HG03354 (cell line): ENCODE results near the gene CDC42BPA.
"Not testable (repeated sequence)": the region's sequence is repeated elsewhere in the genome, so short reads cannot be mapped to it uniquely, and the experiment has no call there.

ENCODE experiments used
- ATAC-seq: cut with Tn5 transposase; IDR thresholded peaks from one replicate; pipeline ENCODE4 v1.9.1; 2021; ENCODE audit warnings: mild to moderate bottlenecking; ENCODE audit not compliant: unreplicated experiment, poor library complexity, severe bottlenecking

The CDC42BPA gene

GRCh38 chr1:226962421-226963391, 355.6 kb downstream of the CDC42BPA start:
- no peak for ATAC-seq

- ATAC-seq, result no peak
Measured at GRCh38 chr1:226960944-226961765, 357.1 kb downstream of the CDC42BPA start.

GRCh38 chr1:226960256-226960655, 358.0 kb downstream of the CDC42BPA start:
- ATAC-seq, result no peak

- no peak for ATAC-seq
Measured at GRCh38 chr1:226958300-226958699, 360.0 kb downstream of the CDC42BPA start.

GRCh38 chr1:226957714-226958113, 360.6 kb downstream of the CDC42BPA start:
- no peak for ATAC-seq

- ATAC-seq, result no peak
Measured at GRCh38 chr1:226956942-226957713, 361.2 kb downstream of the CDC42BPA start.

GRCh38 chr1:226955857-226956256, 362.4 kb downstream of the CDC42BPA start:
- not testable (repeated sequence) for ATAC-seq

- ATAC-seq, result no peak
Measured at GRCh38 chr1:226954777-226955176, 363.5 kb downstream of the CDC42BPA start.

GRCh38 chr1:226954337-226954736, 364.0 kb downstream of the CDC42BPA start:
- ATAC-seq, result no peak

GRCh38 chr1:226953175-226953800, 365.0 kb downstream of the CDC42BPA start:
- ATAC-seq, result no peak

GRCh38 chr1:226952118-226952441, 366.2 kb downstream of the CDC42BPA start:
- ATAC-seq, result no peak

- ATAC-seq, result no peak
Measured at GRCh38 chr1:226951286-226952117, 366.8 kb downstream of the CDC42BPA start.

- no peak for ATAC-seq
Measured at GRCh38 chr1:226950871-226951270, 367.4 kb downstream of the CDC42BPA start.

GRCh38 chr1:226950316-226950715, 368.0 kb downstream of the CDC42BPA start:
- no peak for ATAC-seq

- ATAC-seq, result no peak
Measured at GRCh38 chr1:226949401-226949800, 368.9 kb downstream of the CDC42BPA start.

GRCh38 chr1:226948996-226949395, 369.3 kb downstream of the CDC42BPA start:
- no peak for ATAC-seq

- ATAC-seq, result no peak
Measured at GRCh38 chr1:226948480-226948879, 369.8 kb downstream of the CDC42BPA start.

- ATAC-seq, result no peak
Measured at GRCh38 chr1:226948051-226948450, 370.2 kb downstream of the CDC42BPA start.

GRCh38 chr1:226946841-226947240, 371.5 kb downstream of the CDC42BPA start:
- ATAC-seq, result no peak
